Sigmoid colon (tissue), 7 donors: ENCODE data around the gene PMM2. TPM values are rescaled to one million over a fixed set of nuclear protein-coding genes. Genes with fewer than 3 reads are reported as not detected.
"Not testable (repeated sequence)": the region's sequence is repeated elsewhere in the genome, so short reads cannot be mapped to it uniquely, and the experiment has no call there.

ENCODE experiments used
- DNase-seq: peaks from one replicate; pipeline ENCODE4 v3.0.0-alpha.2; 2019
- H3K27ac ChIP-seq, 4 donors: fragments of 200-600 bp; sonication (generic); one replicate each; pipeline ENCODE4 v1.5.1; 2016 to 2019; ENCODE audit warnings: mild to moderate bottlenecking in 1 of 4
- H3K27me3 ChIP-seq, 3 donors: fragments of 200-600 bp; sonication (generic); one replicate each; pipeline ENCODE4 v1.5.1; 2019; ENCODE audit warnings: mild to moderate bottlenecking in 1 of 3
- H3K36me3 ChIP-seq, 4 donors: fragments of 200-600 bp; sonication (generic); one replicate each; pipeline ENCODE4 v1.5.1; 2016 to 2019
- H3K4me1 ChIP-seq, 4 donors: fragments of 200-600 bp; sonication (generic); one replicate each; pipeline ENCODE4 v1.5.1; 2017 to 2019
- H3K4me3 ChIP-seq, 4 donors: fragments of 200-600 bp; sonication (generic); one replicate each; pipeline ENCODE4 v1.5.1; 2017 to 2019; ENCODE audit warnings: mild to moderate bottlenecking in 2 of 4, moderate library complexity in 1 of 4
- H3K9me3 ChIP-seq, 4 donors: fragments of 200-600 bp in 3 of 4; sonication (generic) in 3 of 4; one replicate each; pipeline versions ENCODE4 v1.5.1 to v1.6.1; 2013 to 2019
- EP300 ChIP-seq, 4 donors: sonication (generic); formaldehyde crosslinking; IDR thresholded peaks; one replicate each; pipeline ENCODE4 v1.6.1; 2017; ENCODE audit warnings: antibody characterized with exemption in 4 of 4
- POLR2A ChIP-seq, 2 donors: fragments of 450-650 bp; IDR thresholded peaks; one replicate each; pipeline ENCODE4 v1.6.1; 2016; ENCODE audit warnings: antibody characterized with exemption in 2 of 2, mild to moderate bottlenecking in 2 of 2, moderate library complexity in 2 of 2
- POLR2AphosphoS5 ChIP-seq, 4 donors: sonication (generic); formaldehyde crosslinking; IDR thresholded peaks; one replicate each; pipeline ENCODE4 v1.6.1; 2017; ENCODE audit warnings: antibody characterized with exemption in 4 of 4
- WGBS, 2 donors: extraction: QIAGEN DNeasy Blood & Tissue Kit; methylation state at CpG; one replicate each; pipeline ENCODE4 v1.1.7; 2013; 5-methylcytosine and 5-hydroxymethylcytosine counted together
- intact Hi-C: fragments of 100-400 bp; cut with DNase I; formaldehyde crosslinking; loops from one replicate; pipeline ENCODE4 v1.15.1; 2023
- polyA plus RNA-seq, 3 donors: library from polyadenylated mRNA; stranded (reverse); fragments of 200-250 nt; gene quantifications; one replicate each; pipeline ENCODE4 v1.2.3, GENCODE V29; 2013
- total RNA-seq, 4 donors: library from RNA; depleted of rRNA; stranded (reverse); fragments of >200 nt; gene quantifications; one replicate each; pipeline ENCODE4 v1.1.0, GENCODE V29; 2016
- TF ChIP-seq, protein P1 (sequence below), 4 experiments: fragments of 450-650 bp in 3 of 4; fragments of 200-600 bp in 1 of 4; IDR thresholded peaks; one replicate each; pipeline ENCODE4 v1.5.1; 2016 to 2019; ENCODE audit warnings: antibody characterized with exemption in 4 of 4, mild to moderate bottlenecking in 3 of 4, moderate library complexity in 2 of 4
- donor health status: healthy with polysubstance abuse.
- donor health status: Bipolar disorder and iron deficiency.
- donor health status: healthy.

Gene PMM2
- total and polyA plus RNA-seq, 7 donors: 13.6 to 52.4 (median 22.1) TPM

DNA sequence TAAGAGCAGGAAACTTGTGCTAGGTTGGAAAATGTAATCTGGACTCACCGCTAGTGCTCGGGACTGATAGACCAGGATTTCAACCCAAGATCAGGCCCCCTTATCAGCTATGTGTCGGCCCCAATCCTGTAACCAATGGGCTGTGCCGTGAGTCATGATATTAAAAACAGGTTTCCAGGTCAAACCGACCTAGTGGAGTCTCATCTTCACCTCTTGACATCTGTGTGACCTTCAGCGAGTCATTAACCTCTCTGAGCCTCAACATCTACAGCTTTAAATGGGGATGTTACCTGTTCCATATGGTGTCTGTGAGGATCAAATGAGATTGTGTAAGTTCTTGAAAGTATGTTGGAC is 512 bp downstream of the PMM2 start:
- peak overlapping the region; percentile 80 to 86 (median 81) for H3K27ac ChIP-seq
- no peaks in the 10 kb centered on the region for H3K9me3 ChIP-seq
- no peaks in the 10 kb centered on the region for H3K27me3 ChIP-seq
- WGBS, 2 donors: 0 to 1% methylated on average over 6 of the region's 6 CpGs
- peak overlapping the region; percentile 81 to 96 (median 88) for H3K4me3 ChIP-seq
- TF ChIP-seq, protein P1, sequence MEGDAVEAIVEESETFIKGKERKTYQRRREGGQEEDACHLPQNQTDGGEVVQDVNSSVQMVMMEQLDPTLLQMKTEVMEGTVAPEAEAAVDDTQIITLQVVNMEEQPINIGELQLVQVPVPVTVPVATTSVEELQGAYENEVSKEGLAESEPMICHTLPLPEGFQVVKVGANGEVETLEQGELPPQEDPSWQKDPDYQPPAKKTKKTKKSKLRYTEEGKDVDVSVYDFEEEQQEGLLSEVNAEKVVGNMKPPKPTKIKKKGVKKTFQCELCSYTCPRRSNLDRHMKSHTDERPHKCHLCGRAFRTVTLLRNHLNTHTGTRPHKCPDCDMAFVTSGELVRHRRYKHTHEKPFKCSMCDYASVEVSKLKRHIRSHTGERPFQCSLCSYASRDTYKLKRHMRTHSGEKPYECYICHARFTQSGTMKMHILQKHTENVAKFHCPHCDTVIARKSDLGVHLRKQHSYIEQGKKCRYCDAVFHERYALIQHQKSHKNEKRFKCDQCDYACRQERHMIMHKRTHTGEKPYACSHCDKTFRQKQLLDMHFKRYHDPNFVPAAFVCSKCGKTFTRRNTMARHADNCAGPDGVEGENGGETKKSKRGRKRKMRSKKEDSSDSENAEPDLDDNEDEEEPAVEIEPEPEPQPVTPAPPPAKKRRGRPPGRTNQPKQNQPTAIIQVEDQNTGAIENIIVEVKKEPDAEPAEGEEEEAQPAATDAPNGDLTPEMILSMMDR (IDR thresholded peaks at IDR 0.05): no peak
- TF ChIP-seq POLR2A (IDR thresholded peaks at IDR 0.05) (no peak), EP300 (IDR thresholded peaks at IDR 0.05) (no peak), POLR2AphosphoS5 (IDR thresholded peaks at IDR 0.05) (no peak)
- intact Hi-C loops: loop anchor here (2.0 to 10.0 kb wide), 7 partner anchors 69 to 297 kb away; partner anchors contain the start of genes CARHSP1, HAPSTR1, LITAFD and METTL22
- H3K36me3 ChIP-seq: peaks cover 0 to 22% (median 12%) of the 10 kb centered on the region in 4 donors
- no peak for DNase-seq
- peaks cover 0 to 35% (median 30%) of the 10 kb centered on the region in 4 donors for H3K4me1 ChIP-seq

GRCh38 chr16:8798535-8799157 is 1.0 kb downstream of the PMM2 start:
- TF ChIP-seq POLR2A (IDR thresholded peaks at IDR 0.05): no peak
- no peak for TF ChIP-seq POLR2AphosphoS5 (IDR thresholded peaks at IDR 0.05)
- no peak for TF ChIP-seq EP300 (IDR thresholded peaks at IDR 0.05)
- TF ChIP-seq, protein P1 (IDR thresholded peaks at IDR 0.05): no peak
- peak overlapping the region; percentile 80 to 86 (median 81) for H3K27ac ChIP-seq
- no peaks in the 10 kb centered on the region for H3K9me3 ChIP-seq
- peaks cover 0 to 35% (median 30%) of the 10 kb centered on the region in 4 donors for H3K4me1 ChIP-seq
- no peak for DNase-seq
- H3K27me3 ChIP-seq: no peaks in the 10 kb centered on the region
- WGBS, 2 donors: 29 to 55% methylated on average over 7 of the region's 7 CpGs
- peak overlapping the region; percentile 81 to 96 (median 88) for H3K4me3 ChIP-seq
- H3K36me3 ChIP-seq: peaks cover 0 to 27% (median 15%) of the 10 kb centered on the region in 4 donors
- intact Hi-C loops: loop anchor here (2.0 to 10.0 kb wide), 7 partner anchors 69 to 296 kb away; partner anchors contain the start of genes CARHSP1, HAPSTR1, LITAFD and METTL22

DNA sequence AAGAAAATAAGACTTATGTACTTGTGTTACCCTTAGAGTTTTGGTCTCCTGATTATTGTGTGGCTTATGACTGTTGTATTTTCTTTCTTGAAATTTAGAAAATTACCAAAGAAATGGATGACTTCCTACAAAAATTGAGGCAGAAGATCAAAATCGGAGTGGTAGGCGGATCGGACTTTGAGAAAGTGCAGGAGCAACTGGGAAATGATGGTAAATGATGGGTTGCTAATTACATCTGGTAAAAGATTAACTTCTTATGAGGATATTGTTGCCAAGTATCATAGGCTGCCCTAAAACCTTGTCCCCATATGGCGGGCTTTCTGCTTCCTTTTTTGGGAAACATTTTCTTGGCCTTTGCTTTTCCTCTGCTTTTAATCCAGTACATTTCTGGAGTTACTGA is 4.1 kb downstream of the PMM2 start:
- no peak for DNase-seq
- Histone ChIP-seq H3K36me3 (peaks cover 0 to 56% (median 23%) of the 10 kb centered on the region in 4 donors), H3K27me3 (no peaks in the 10 kb centered on the region), H3K9me3 (no peaks in the 10 kb centered on the region), H3K4me3 (no peak overlapping the region), H3K4me1 (peaks cover 0 to 29% (median 19%) of the 10 kb centered on the region in 4 donors), H3K27ac (no peak overlapping the region)
- TF ChIP-seq POLR2AphosphoS5 (IDR thresholded peaks at IDR 0.05) (no peak), POLR2A (IDR thresholded peaks at IDR 0.05) (no peak), EP300 (IDR thresholded peaks at IDR 0.05) (no peak)
- TF ChIP-seq, protein P1 (IDR thresholded peaks at IDR 0.05): no peak
- intact Hi-C loops: no loop called here
- 23 to 78% methylated on average over 4 of the region's 4 CpGs for WGBS, 2 donors

GRCh38 chr16:8803733-8804132 is 6.1 kb downstream of the PMM2 start:
- intact Hi-C loops, H3K27me3 ChIP-seq, DNase-seq, H3K9me3 ChIP-seq, H3K4me3 ChIP-seq, H3K27ac ChIP-seq: not testable (repeated sequence)
- WGBS, 2 donors: 91 to 93% methylated on average over 12 of the region's 12 CpGs
- Histone ChIP-seq H3K36me3 (peaks cover 8 to 76% (median 41%) of the 10 kb centered on the region in 4 donors), H3K4me1 (peaks cover 0 to 16% (median 10%) of the 10 kb centered on the region in 4 donors)

GRCh38 chr16:8804313-8804712 is 6.7 kb downstream of the PMM2 start:
- H3K4me3 ChIP-seq: no peak overlapping the region
- H3K9me3 ChIP-seq: no peaks in the 10 kb centered on the region
- no peak overlapping the region for H3K27ac ChIP-seq
- no peaks in the 10 kb centered on the region for H3K27me3 ChIP-seq
- WGBS, 2 donors: 80 to 91% methylated on average over 6 of the region's 6 CpGs
- peaks cover 0 to 10% (median 4%) of the 10 kb centered on the region in 4 donors for H3K4me1 ChIP-seq
- H3K36me3 ChIP-seq: peaks cover 9 to 82% (median 46%) of the 10 kb centered on the region in 4 donors
- intact Hi-C loops: no loop called here
- DNase-seq: no peak
- TF ChIP-seq POLR2A (IDR thresholded peaks at IDR 0.05) (no peak), EP300 (IDR thresholded peaks at IDR 0.05) (no peak), POLR2AphosphoS5 (IDR thresholded peaks at IDR 0.05) (no peak)
- TF ChIP-seq, protein P1 (IDR thresholded peaks at IDR 0.05): no peak
